SK-N-SH (cell line): Measurements from ENCODE around the gene CLEC20A. TPM values are rescaled to one million over a fixed set of nuclear protein-coding genes. Genes with fewer than 3 reads are reported as not detected.

Source experiments
- CTCF ChIA-PET: fragments of 300-600, 350-600 bp; formaldehyde crosslinking; extraction: SDS; loops from one replicate; lab custom pipeline; 2021; lab: Yijun Ruan, JAX
- POLR2A ChIA-PET: fragments of 350-600 bp; sonication (Branson Sonifier 250); formaldehyde crosslinking; extraction: SDS; loops from one replicate; lab custom pipeline; 2020; ENCODE audit warnings: antibody characterized with exemption, inconsistent platforms; lab: Yijun Ruan, JAX
- DNase-seq: peaks from one replicate; pipeline ENCODE4 v3.0.0; 2012
- H2AFZ ChIP-seq: fragments of 200-600 bp; sonication (generic); 2 replicates; pipeline ENCODE4 v1.8.1; 2016; ENCODE audit warnings: antibody characterized with exemption, mild to moderate bottlenecking, low read depth
- H3F3A ChIP-seq: fragments of 200-600 bp; sonication (generic); replicated peaks from 2 replicates; pipeline ENCODE3; 2016; ENCODE audit warnings: antibody characterized with exemption, mild to moderate bottlenecking; ENCODE audit not compliant: insufficient read depth
- H3K27ac ChIP-seq, 2 experiments: fragments of 200-500 bp in 1 of 2; fragments of 200-600 bp in 1 of 2; sonication (Bioruptor generic) in 1 of 2; sonication (generic), shearing (Covaris generic) in 1 of 2; 2 replicates each; pipeline versions ENCODE4 v1.5.1 to v1.6.1; 2014 to 2016; ENCODE audit warnings: low read depth in 2 of 2, inconsistent platforms in 1 of 2, low read length in 1 of 2, mild to moderate bottlenecking in 1 of 2, mixed read lengths in 1 of 2
- H3K27me3 ChIP-seq: fragments of 200-600 bp; sonication (generic), shearing (Covaris generic); 2 replicates; pipeline ENCODE4 v1.6.1; 2016; ENCODE audit warnings: mixed run types; ENCODE audit not compliant: insufficient read depth
- H3K36me3 ChIP-seq, 2 experiments: fragments of 200-500 bp in 1 of 2; fragments of 200-600 bp in 1 of 2; sonication (Bioruptor generic) in 1 of 2; sonication (generic) in 1 of 2; replicated peaks in 1 of 2; 2 replicates each; pipeline versions ENCODE3 to v1.5.1; 2014 to 2016; ENCODE audit warnings: low read length in 1 of 2, mild to moderate bottlenecking in 1 of 2; ENCODE audit not compliant: insufficient read depth in 2 of 2, control insufficient read depth in 1 of 2
- H3K4me1 ChIP-seq, 2 experiments: fragments of 200-500 bp in 1 of 2; fragments of 200-600 bp in 1 of 2; sonication (Bioruptor generic) in 1 of 2; sonication (generic), shearing (Covaris generic) in 1 of 2; 2 replicates each; pipeline versions ENCODE4 v1.5.1 to v1.6.1; 2014 to 2016; ENCODE audit warnings: low read depth in 1 of 2, low read length in 1 of 2, mixed run types in 1 of 2; ENCODE audit not compliant: insufficient read depth in 2 of 2, control insufficient read depth in 1 of 2
- H3K4me2 ChIP-seq: fragments of 200-600 bp; sonication (generic), shearing (Covaris generic); 2 replicates; pipeline ENCODE4 v1.6.1; 2017; ENCODE audit warnings: mixed run types
- H3K4me3 ChIP-seq, 2 experiments: fragments of 200-500 bp in 1 of 2; fragments of 200-600 bp in 1 of 2; sonication (Bioruptor generic) in 1 of 2; sonication (generic), shearing (Covaris generic) in 1 of 2; 2 replicates each; pipeline versions ENCODE4 v1.5.1 to v1.8.1; 2014 to 2016; ENCODE audit warnings: low read depth in 2 of 2, inconsistent platforms in 1 of 2, low read length in 1 of 2, mild to moderate bottlenecking in 1 of 2, mixed read lengths in 1 of 2, moderate library complexity in 1 of 2
- H3K79me2 ChIP-seq: fragments of 200-600 bp; sonication (generic); 2 replicates; pipeline ENCODE4 v1.8.1; 2017; ENCODE audit warnings: mild to moderate bottlenecking; ENCODE audit not compliant: insufficient read depth
- H3K9ac ChIP-seq: fragments of 200-600 bp; sonication (generic); 2 replicates; pipeline ENCODE4 v1.6.1; 2017; ENCODE audit warnings: mixed run types
- H3K9me2 ChIP-seq: fragments of 200-600 bp; sonication (generic); 2 replicates; pipeline ENCODE4 v1.6.1; 2017; ENCODE audit warnings: mixed run types
- H3K9me3 ChIP-seq: fragments of 200-600 bp; sonication (generic); 2 replicates; pipeline ENCODE4 v1.6.1; 2017; ENCODE audit warnings: mixed run types, mild to moderate bottlenecking, moderate library complexity
- H4K20me1 ChIP-seq: fragments of 200-600 bp; sonication (generic); 2 replicates; pipeline ENCODE4 v1.6.1; 2017; ENCODE audit warnings: mild to moderate bottlenecking, mixed run types; ENCODE audit not compliant: insufficient read depth
- EZH2phosphoT487 ChIP-seq: fragments of 200-600 bp; sonication (generic); IDR thresholded peaks from 2 replicates; pipeline ENCODE4 v1.6.1; 2017; ENCODE audit warnings: low read depth, mixed run types, mild to moderate bottlenecking, antibody characterized with exemption, moderate library complexity, borderline replicate concordance
- FOSL2 ChIP-seq: IDR thresholded peaks from 2 replicates; pipeline ENCODE4 v1.4.0; 2012; ENCODE audit warnings: low read depth, mild to moderate bottlenecking, moderate library complexity, borderline replicate concordance
- FOXJ3 ChIP-seq: sonication (generic); formaldehyde crosslinking; IDR thresholded peaks from 2 replicates; pipeline ENCODE4 v1.5.1; 2020; ENCODE audit warnings: mild to moderate bottlenecking, missing genetic modification reagents
- FOXM1 ChIP-seq: IDR thresholded peaks from 2 replicates; pipeline ENCODE4 v1.4.0; 2012; ENCODE audit warnings: low read depth, mild to moderate bottlenecking
- MEF2A ChIP-seq: IDR thresholded peaks from 2 replicates; pipeline ENCODE4 v1.4.0; 2012; ENCODE audit warnings: low read depth, borderline replicate concordance
- MXI1 ChIP-seq: IDR thresholded peaks from 2 replicates; pipeline ENCODE4 v1.6.1; 2012; ENCODE audit warnings: mild to moderate bottlenecking, low read depth, low read length, improper control_type of control experiment
- NFIC ChIP-seq: IDR thresholded peaks from 2 replicates; pipeline ENCODE4 v1.4.0; 2012; ENCODE audit warnings: borderline replicate concordance
- RXRA ChIP-seq: IDR thresholded peaks from 2 replicates; pipeline ENCODE4 v1.4.0; 2012; ENCODE audit warnings: low read depth, mild to moderate bottlenecking, borderline replicate concordance
- TCF12 ChIP-seq: IDR thresholded peaks from 2 replicates; pipeline ENCODE4 v1.4.0; 2012
- TEAD4 ChIP-seq: IDR thresholded peaks from 2 replicates; pipeline ENCODE4 v1.4.0; 2012; ENCODE audit warnings: mild to moderate bottlenecking, borderline replicate concordance; ENCODE audit not compliant: insufficient read depth
- WGBS: methylation state at CpG from one replicate; pipeline ENCODE4 v1.1.6; 2017; ENCODE audit warnings: low lambda C conversion rate; 5-methylcytosine and 5-hydroxymethylcytosine counted together
- polyA plus RNA-seq, 3 experiments: library from polyadenylated mRNA; depleted of rRNA; stranded (reverse); fragments of >200 nt; gene quantifications; 2 replicates each; pipeline ENCODE4 v1.2.3, GENCODE V29; 2012
- TF ChIP-seq, protein P1 (sequence below): IDR thresholded peaks from 2 replicates; pipeline ENCODE4; 2012
- TF ChIP-seq, protein P2 (sequence below): fragments of 200-600 bp; sonication (generic); IDR thresholded peaks from 2 replicates; pipeline ENCODE4 v1.6.1; 2017; ENCODE audit warnings: antibody characterized with exemption, mild to moderate bottlenecking, moderate library complexity

The CLEC20A gene
- polyA plus RNA-seq, 1 of the 3 experiments (the other 2 are of a cell fraction) = not detected

DNA sequence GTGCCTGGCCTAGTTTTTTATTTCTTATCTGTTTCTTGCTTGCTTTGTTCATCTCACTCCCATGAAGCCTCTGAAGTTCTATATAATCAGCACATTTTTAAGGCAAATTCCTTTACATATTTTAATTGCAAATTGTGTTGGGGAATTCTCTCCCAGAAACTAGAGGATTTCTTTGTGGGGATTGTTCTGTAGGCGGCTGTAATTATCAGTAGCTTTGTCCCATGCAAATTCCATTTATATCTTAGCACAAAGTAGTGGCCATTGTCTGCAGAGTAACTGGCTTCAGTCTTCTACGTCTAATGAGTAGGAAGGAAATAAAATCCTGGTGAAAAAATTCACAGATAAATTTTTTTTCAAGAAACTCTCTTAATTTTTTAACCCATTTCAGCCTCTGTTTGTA lies 35.7 kb downstream of the CLEC20A start (continued):
- no peak for TF ChIP-seq MXI1
- no peak for TF ChIP-seq FOSL2
- no peak for TF ChIP-seq FOXJ3
- TF ChIP-seq TCF12 = no peak
- no peak for TF ChIP-seq NFIC
- TF ChIP-seq TEAD4 = no peak
- TF ChIP-seq, protein P1, sequence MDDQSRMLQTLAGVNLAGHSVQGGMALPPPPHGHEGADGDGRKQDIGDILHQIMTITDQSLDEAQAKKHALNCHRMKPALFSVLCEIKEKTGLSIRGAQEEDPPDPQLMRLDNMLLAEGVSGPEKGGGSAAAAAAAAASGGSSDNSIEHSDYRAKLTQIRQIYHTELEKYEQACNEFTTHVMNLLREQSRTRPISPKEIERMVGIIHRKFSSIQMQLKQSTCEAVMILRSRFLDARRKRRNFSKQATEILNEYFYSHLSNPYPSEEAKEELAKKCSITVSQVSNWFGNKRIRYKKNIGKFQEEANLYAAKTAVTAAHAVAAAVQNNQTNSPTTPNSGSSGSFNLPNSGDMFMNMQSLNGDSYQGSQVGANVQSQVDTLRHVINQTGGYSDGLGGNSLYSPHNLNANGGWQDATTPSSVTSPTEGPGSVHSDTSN = no peak

DNA sequence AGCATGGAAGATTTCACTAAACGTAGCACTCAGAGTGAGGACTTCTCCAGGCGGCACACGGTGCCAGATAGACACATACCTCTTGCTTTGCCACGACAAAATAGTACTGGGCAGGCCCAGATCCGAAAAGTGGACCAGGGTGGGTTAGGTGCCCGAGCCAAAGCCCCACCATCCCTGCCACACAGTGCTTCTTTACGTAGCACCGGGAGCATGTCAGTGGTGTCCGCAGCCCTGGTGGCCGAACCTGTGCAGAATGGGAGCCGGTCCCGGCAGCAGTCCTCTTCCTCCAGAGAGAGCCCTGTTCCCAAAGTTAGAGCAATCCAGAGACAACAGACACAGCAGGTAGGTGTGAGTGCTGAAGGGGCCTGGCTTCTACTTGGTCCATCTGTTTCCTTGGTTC lies 38.6 kb downstream of the CLEC20A start:
- H3K4me3 ChIP-seq = no peak overlapping the region
- POLR2A ChIA-PET = no interaction called here

DNA sequence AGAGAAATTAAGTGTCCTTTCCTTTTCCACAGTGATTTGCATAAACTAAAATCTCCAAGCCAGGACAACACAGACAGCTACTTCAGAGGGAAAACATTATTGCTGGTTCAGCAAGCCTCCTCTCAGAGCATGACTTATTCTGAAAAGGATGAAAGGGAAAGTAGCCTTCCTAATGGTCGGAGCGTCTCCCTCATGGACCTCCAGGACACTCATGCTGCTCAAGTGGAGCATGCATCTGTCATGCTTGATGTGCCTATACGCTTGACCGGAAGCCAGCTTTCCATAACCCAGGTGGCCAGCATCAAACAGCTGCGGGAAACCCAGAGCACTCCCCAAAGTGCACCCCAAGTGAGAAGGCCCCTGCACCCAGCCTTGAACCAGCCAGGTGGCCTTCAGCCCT lies 39.1 kb downstream of the CLEC20A start:
- H2AFZ ChIP-seq = no peak overlapping the region
- ChIA-PET POLR2A (no interaction called here), CTCF (interaction anchor here (0.8 to 2.0 kb wide), 2 partner anchors 13 to 427 kb away, joined by 3 to 8 read pairs; no protein-coding TSS in a partner anchor)
- no peak for DNase-seq
- no peaks in the 10 kb centered on the region for H3K9me2 ChIP-seq
- 100% methylated on average over 5 of the region's 5 CpGs for WGBS
- no peaks in the 10 kb centered on the region for H4K20me1 ChIP-seq
- H3K4me2 ChIP-seq = no peak overlapping the region
- H3K4me1 ChIP-seq = no peaks in the 10 kb centered on the region; a peak in 1 of 4 replicates
- H3F3A ChIP-seq = no peaks in the 10 kb centered on the region
- H3K27me3 ChIP-seq = no peaks in the 10 kb centered on the region
- H3K9me3 ChIP-seq = no peaks in the 10 kb centered on the region
- no peak overlapping the region for H3K27ac ChIP-seq
- H3K9ac ChIP-seq = no peak overlapping the region
- H3K4me3 ChIP-seq = no peak overlapping the region
- no peak for TF ChIP-seq RXRA
- TF ChIP-seq EZH2phosphoT487 = no peak
- no peak for TF ChIP-seq TEAD4
- no peak for TF ChIP-seq NFIC
- no peak for TF ChIP-seq FOXM1
- H3K79me2 ChIP-seq = no peaks in the 10 kb centered on the region
- H3K36me3 ChIP-seq = peaks cover 26 to 31% of the 10 kb centered on the region in 2 experiments

More for the DNA sequence above, 38.6 kb downstream of the CLEC20A start:
- Histone ChIP-seq H3K9ac (no peak overlapping the region), H3K36me3 (peaks cover 22 to 28% of the 10 kb centered on the region in 2 experiments), H3F3A (no peaks in the 10 kb centered on the region), H3K4me1 (no peaks in the 10 kb centered on the region; a peak in 1 of 4 replicates), H3K27me3 (no peaks in the 10 kb centered on the region), H3K4me2 (no peak overlapping the region), H2AFZ (no peak overlapping the region), H3K79me2 (no peaks in the 10 kb centered on the region), H3K27ac (no peak overlapping the region), H3K9me2 (no peaks in the 10 kb centered on the region), H4K20me1 (no peaks in the 10 kb centered on the region), H3K9me3 (no peaks in the 10 kb centered on the region)
- no peak for DNase-seq
- 97% methylated on average over 6 of the region's 12 CpGs for WGBS
- CTCF ChIA-PET = interaction anchor here (2.0 kb wide), 1 partner anchor 14 kb away, joined by 8 read pairs; no protein-coding TSS in a partner anchor
- TF ChIP-seq EZH2phosphoT487 = no peak
- no peak for TF ChIP-seq RXRA
- TF ChIP-seq, protein P2, sequence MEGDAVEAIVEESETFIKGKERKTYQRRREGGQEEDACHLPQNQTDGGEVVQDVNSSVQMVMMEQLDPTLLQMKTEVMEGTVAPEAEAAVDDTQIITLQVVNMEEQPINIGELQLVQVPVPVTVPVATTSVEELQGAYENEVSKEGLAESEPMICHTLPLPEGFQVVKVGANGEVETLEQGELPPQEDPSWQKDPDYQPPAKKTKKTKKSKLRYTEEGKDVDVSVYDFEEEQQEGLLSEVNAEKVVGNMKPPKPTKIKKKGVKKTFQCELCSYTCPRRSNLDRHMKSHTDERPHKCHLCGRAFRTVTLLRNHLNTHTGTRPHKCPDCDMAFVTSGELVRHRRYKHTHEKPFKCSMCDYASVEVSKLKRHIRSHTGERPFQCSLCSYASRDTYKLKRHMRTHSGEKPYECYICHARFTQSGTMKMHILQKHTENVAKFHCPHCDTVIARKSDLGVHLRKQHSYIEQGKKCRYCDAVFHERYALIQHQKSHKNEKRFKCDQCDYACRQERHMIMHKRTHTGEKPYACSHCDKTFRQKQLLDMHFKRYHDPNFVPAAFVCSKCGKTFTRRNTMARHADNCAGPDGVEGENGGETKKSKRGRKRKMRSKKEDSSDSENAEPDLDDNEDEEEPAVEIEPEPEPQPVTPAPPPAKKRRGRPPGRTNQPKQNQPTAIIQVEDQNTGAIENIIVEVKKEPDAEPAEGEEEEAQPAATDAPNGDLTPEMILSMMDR = no peak
- TF ChIP-seq MEF2A = no peak
